T-cell (primary cell): Measurements from ENCODE around the gene PCBD1. TPM values are rescaled to one million over a fixed set of nuclear protein-coding genes. Genes with fewer than 3 reads are reported as not detected.
"Not testable (repeated sequence)": the region's sequence is repeated elsewhere in the genome, so short reads cannot be mapped to it uniquely, and the experiment has no call there.

Experiments used
- ATAC-seq, 4 experiments: fragments of 200-7000 bp in 3 of 4; fragments of 150-1000 bp in 1 of 4; cut with Tn5 transposase; replicated peaks in 1 of 4; 1 replicate in 3 of 4; 2 replicates in 1 of 4; pipeline ENCODE4 v1.10.0; 2021; ENCODE audit warnings: moderate library complexity in 3 of 4, mild to moderate bottlenecking in 2 of 4, moderate number of reproducible peaks in 1 of 4
- CTCF ChIA-PET, 2 donors: fragments of 300-600 bp; sonication (Branson Sonifier 250); formaldehyde crosslinking; loops; one replicate each; lab custom pipeline; 2022; ENCODE audit warnings: antibody characterized with exemption in 2 of 2; lab: Charles Lee
- POLR2A ChIA-PET, 2 donors: fragments of 300-600 bp; sonication (Branson Sonifier 250); formaldehyde crosslinking; loops; one replicate each; lab custom pipeline; 2022; ENCODE audit warnings: antibody characterized with exemption in 2 of 2; lab: Charles Lee
- DNase-seq, 35 experiments: peaks; one replicate each; pipeline versions ENCODE4 v3.0.0 to v3.0.0-alpha.2; 2013 to 2023
- H3K27ac ChIP-seq: one replicate; pipeline ENCODE4 v1.5.1; 2013; ENCODE audit warnings: low read length
- H3K27me3 ChIP-seq, 2 experiments: replicated peaks in 1 of 2; 1 replicate in 1 of 2; 2 replicates in 1 of 2; pipeline versions ENCODE4 v1.6.1 to v1.7.0; 2013; ENCODE audit warnings: low read length in 1 of 2, mixed read lengths in 1 of 2; ENCODE audit not compliant: control insufficient read depth in 2 of 2, insufficient read depth in 2 of 2; ENCODE audit errors: extremely low read depth in 1 of 2
- H3K36me3 ChIP-seq, 2 donors: 1 replicate in 1 of 2; 2 replicates in 1 of 2; pipeline versions ENCODE4 v1.6.1 to v1.7.0; 2013; ENCODE audit warnings: low read length in 1 of 2; ENCODE audit not compliant: control insufficient read depth in 2 of 2, insufficient read depth in 1 of 2; ENCODE audit errors: extremely low read depth in 1 of 2
- H3K4me1 ChIP-seq, 2 experiments: 1 replicate in 1 of 2; 2 replicates in 1 of 2; pipeline versions ENCODE4 v1.6.1 to v1.7.0; 2013; ENCODE audit warnings: low read length in 2 of 2, mixed read lengths in 1 of 2; ENCODE audit not compliant: insufficient read depth in 2 of 2, control insufficient read depth in 1 of 2; ENCODE audit errors: extremely low read depth in 1 of 2
- H3K4me3 ChIP-seq, 2 donors: 1 replicate in 1 of 2; 2 replicates in 1 of 2; pipeline versions ENCODE4 v1.5.1 to v1.7.0; 2013; ENCODE audit warnings: mild to moderate bottlenecking in 2 of 2, low read length in 1 of 2, moderate library complexity in 1 of 2; ENCODE audit not compliant: control insufficient read depth in 1 of 2; ENCODE audit errors: extremely low read depth in 1 of 2
- H3K9me3 ChIP-seq: 2 replicates; pipeline ENCODE4 v1.7.0; 2013
- H3K27ac Mint-ChIP-seq, 2 donors: one replicate each; pipeline ENCODE4 v1.8.0; 2020 to 2021; ENCODE audit warnings: mild to moderate bottlenecking in 2 of 2, mixed read lengths in 2 of 2
- H3K27me3 Mint-ChIP-seq, 2 donors: one replicate each; pipeline ENCODE4 v1.8.0; 2021 to 2022; ENCODE audit warnings: mixed read lengths in 2 of 2
- H3K36me3 Mint-ChIP-seq: one replicate; pipeline ENCODE4 v1.8.0; 2021; ENCODE audit warnings: mixed read lengths
- H3K4me1 Mint-ChIP-seq, 3 donors: one replicate each; pipeline ENCODE4 v1.8.0; 2020 to 2022; ENCODE audit warnings: mixed read lengths in 3 of 3, mild to moderate bottlenecking in 1 of 3
- H3K4me3 Mint-ChIP-seq, 3 donors: one replicate each; pipeline ENCODE4 v1.8.0; 2020 to 2022; ENCODE audit warnings: mild to moderate bottlenecking in 3 of 3, mixed read lengths in 3 of 3, moderate library complexity in 3 of 3
- H3K9me3 Mint-ChIP-seq, 3 donors: one replicate each; pipeline ENCODE4 v1.8.0; 2020 to 2022; ENCODE audit warnings: mixed read lengths in 3 of 3
- WGBS: methylation state at CpG from one replicate; pipeline ENCODE4 v1.1.5; 2013; ENCODE audit warnings: missing lambda C conversion rate; ENCODE audit not compliant: insufficient coverage; 5-methylcytosine and 5-hydroxymethylcytosine counted together
- total RNA-seq, 35 experiments: library from RNA in 6 of 35; stranded (reverse) in 6 of 35; fragments of 120-200 nt in 1 of 35; gene quantifications; one replicate each; pipeline versions ENCODE4 v1.2.1 to v1.2.4 and lab custom pipeline; 2013 to 2026

Gene PCBD1
- total RNA-seq, 5 donors from 2014 or later (not counting 1 experiment from before 2014, with no cell fraction given): 6.5 to 10.0 (median 9.2) TPM

DNA sequence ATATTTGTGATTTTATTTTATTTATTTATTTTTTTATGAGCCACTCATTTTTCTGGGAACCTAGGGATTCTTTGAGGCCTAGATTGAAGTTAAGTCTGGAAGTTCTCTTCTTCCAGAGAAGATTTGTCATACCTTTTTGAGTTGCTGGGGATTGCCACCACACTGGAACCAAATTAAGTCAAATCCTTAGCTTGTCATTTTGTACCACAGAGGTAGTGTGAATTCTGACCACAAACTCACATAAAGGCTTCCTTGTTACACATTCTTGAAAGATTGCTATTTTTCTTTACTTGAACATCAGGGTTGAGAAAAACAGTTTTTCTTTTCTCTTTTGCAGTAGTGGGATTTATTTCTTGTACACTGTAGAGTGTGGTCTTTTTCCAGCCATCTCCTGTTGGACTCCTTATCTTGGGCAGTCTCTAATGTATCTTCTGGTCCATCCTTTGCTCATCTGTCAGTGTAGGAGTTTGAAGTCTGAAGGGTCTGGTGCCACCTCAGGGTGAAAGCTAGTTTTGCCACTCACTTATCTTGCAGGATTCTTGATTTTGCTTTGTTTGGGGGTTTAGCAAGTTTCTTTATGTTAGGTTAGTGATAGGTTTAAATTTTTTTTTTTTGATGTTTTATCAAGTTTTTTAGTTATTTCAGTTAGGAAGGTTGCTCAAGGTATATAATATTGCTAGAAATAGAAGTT, 24.8 kb downstream of the PCBD1 start:
- H3K4me1 ChIP-seq: no peaks in the 10 kb centered on the region
- no peaks in the 10 kb centered on the region for H3K27me3 ChIP-seq
- no peak overlapping the region for H3K27ac ChIP-seq
- no peak for DNase-seq
- peaks cover 0 to 22% of the 10 kb centered on the region in 2 donors for H3K36me3 ChIP-seq
- ChIA-PET CTCF (interaction anchor here in 1 of 2 donors (0.5 kb wide), 1 partner anchor 646 kb away, joined by 4 read pairs; no protein-coding TSS in a partner anchor), POLR2A (no interaction called here)
- Mint-ChIP-seq H3K36me3 (peaks cover 53% of the 10 kb centered on the region), H3K9me3 (no peaks in the 10 kb centered on the region), H3K27ac (no peak overlapping the region), H3K4me1 (peaks cover 0 to 2% (median 0%) of the 10 kb centered on the region in 3 donors), H3K4me3 (no peak overlapping the region), H3K27me3 (no peaks in the 10 kb centered on the region)
- no peak for ATAC-seq
- H3K4me3 ChIP-seq: no peak overlapping the region
- H3K9me3 ChIP-seq: no peaks in the 10 kb centered on the region

DNA sequence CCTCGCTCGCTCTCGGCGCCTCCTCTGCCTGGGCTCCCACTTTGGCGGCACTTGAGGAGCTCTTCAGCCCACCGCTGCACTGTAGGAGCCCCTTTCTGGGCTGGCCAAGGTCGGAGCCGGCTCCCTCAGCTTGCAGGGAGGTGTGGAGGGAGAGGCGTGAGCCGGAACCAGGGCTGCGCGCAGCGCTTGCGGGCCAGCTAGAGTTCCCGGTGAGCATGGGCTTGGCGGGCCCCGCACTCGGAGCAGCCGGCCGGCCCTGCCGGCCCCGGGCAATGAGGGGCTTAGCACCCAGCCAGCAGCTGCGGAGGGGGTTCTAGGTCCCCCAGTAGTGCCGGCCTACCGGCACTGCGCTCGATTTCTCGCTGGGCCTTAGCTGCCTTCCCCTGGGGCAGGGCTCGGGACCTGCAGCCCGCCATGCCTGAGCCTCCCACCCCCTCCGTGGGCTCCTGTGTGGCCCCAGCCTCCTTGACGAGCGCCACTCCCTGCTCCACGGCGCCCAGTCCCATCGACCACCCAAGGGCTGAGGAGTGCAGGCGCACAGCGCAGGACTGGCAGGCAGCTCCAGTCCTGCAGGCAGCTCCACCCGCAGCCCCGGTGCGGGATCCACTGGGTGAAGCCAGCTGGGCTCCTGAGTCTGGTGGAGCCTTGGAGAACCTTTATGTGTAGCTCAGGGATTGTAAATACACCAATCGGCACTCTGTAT, 26.7 kb downstream of the PCBD1 start:
- H3K27ac ChIP-seq, H3K4me3 ChIP-seq, H3K9me3 ChIP-seq, H3K4me1 ChIP-seq, H3K27me3 ChIP-seq, DNase-seq, CTCF ChIA-PET, H3K27ac Mint-ChIP-seq, H3K27me3 Mint-ChIP-seq, H3K9me3 Mint-ChIP-seq, H3K4me1 Mint-ChIP-seq, ATAC-seq, H3K4me3 Mint-ChIP-seq: not testable (repeated sequence)
- peaks cover 68% of the 10 kb centered on the region for H3K36me3 Mint-ChIP-seq
- peaks cover 0 to 36% of the 10 kb centered on the region in 2 donors for H3K36me3 ChIP-seq
- POLR2A ChIA-PET: interaction anchor here in 1 of 2 donors (0.6 kb wide), 1 partner anchor 1403 kb away, joined by 3 read pairs; no protein-coding TSS in a partner anchor
- WGBS: 95% methylated on average over 29 of the region's 42 CpGs

DNA sequence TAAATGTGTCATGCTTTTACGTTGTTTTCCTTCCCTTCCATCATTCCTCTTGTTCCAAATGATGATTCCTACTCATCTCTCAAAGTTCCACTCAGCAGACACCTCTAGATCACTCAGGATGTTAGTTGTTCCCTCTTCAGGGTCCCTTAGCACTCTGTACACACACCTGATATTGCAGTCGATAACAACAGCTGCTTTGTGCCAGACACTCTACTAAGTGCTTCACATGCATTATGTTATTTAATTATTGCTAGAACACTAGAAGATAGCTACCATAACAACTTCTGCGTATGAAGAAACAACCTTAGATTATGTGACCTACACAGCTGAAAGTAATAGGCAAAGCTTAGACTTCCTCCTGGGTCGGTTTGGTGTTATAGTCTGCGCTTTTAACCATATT, 29.6 kb downstream of the PCBD1 start:
- no peak overlapping the region for H3K27ac ChIP-seq
- ChIA-PET CTCF (interaction anchor here in 1 of 2 donors (0.5 kb wide), 1 partner anchor 594 kb away, joined by 3 read pairs; no protein-coding TSS in a partner anchor), POLR2A (interaction anchor here in 1 of 2 donors (0.6 kb wide), 1 partner anchor 9 kb away, joined by 3 read pairs; no protein-coding TSS in a partner anchor)
- 100% methylated on average over 1 of the region's 5 CpGs for WGBS
- no peak for ATAC-seq
- H3K27me3 ChIP-seq: no peaks in the 10 kb centered on the region
- Mint-ChIP-seq H3K4me3 (no peak overlapping the region), H3K9me3 (no peaks in the 10 kb centered on the region), H3K27ac (no peak overlapping the region), H3K27me3 (no peaks in the 10 kb centered on the region), H3K4me1 (peaks cover 0 to under 1% (median 0%) of the 10 kb centered on the region in 3 donors), H3K36me3 (peaks cover 65% of the 10 kb centered on the region)
- no peak for DNase-seq
- H3K4me1 ChIP-seq: no peaks in the 10 kb centered on the region
- H3K9me3 ChIP-seq: no peaks in the 10 kb centered on the region
- peaks cover 0 to 45% of the 10 kb centered on the region in 2 donors for H3K36me3 ChIP-seq
- H3K4me3 ChIP-seq: no peak overlapping the region

DNA sequence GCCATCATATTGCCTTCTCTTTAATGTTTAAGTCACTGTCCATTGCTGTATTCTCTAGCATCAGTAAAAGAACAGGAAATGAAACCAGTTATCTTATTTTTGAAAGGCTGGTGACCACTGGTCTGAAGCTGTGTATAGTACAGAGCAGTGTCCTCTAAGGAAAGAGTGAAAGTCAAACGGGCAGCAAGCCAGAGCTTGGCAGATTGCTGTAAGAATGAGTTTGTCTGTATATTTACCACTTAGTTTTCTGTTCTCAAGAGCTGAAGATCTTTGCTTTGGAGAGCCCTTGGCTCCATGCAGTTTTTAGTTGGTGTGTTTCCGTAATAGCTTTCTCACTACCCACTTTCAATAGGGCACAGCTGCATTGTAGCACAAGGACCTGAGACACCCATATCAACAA, 31.9 kb downstream of the PCBD1 start:
- no peaks in the 10 kb centered on the region for H3K27me3 ChIP-seq
- no peak overlapping the region for H3K4me3 ChIP-seq
- H3K9me3 ChIP-seq: no peaks in the 10 kb centered on the region
- H3K4me1 ChIP-seq: no peaks in the 10 kb centered on the region
- H3K27me3 Mint-ChIP-seq: no peaks in the 10 kb centered on the region
- no peak overlapping the region for H3K27ac ChIP-seq
- H3K9me3 Mint-ChIP-seq: no peaks in the 10 kb centered on the region
- DNase-seq (no peak), ATAC-seq (no peak)
- WGBS: 100% methylated on average over 1 of the region's 2 CpGs
- peaks cover 69% of the 10 kb centered on the region for H3K36me3 Mint-ChIP-seq
- no peak overlapping the region for H3K4me3 Mint-ChIP-seq
- H3K27ac Mint-ChIP-seq: no peak overlapping the region
- H3K4me1 Mint-ChIP-seq: no peaks in the 10 kb centered on the region
- CTCF ChIA-PET: interaction anchor here in 1 of 2 donors (1.1 kb wide), 1 partner anchor 16 kb away, joined by 3 read pairs; no protein-coding TSS in a partner anchor
- POLR2A ChIA-PET: interaction anchor here (0.6 to 1.1 kb wide), 2 partner anchors 10 to 14 kb away, joined by 3 to 4 read pairs; no protein-coding TSS in a partner anchor
- H3K36me3 ChIP-seq: peaks cover 0 to 61% of the 10 kb centered on the region in 2 donors

DNA sequence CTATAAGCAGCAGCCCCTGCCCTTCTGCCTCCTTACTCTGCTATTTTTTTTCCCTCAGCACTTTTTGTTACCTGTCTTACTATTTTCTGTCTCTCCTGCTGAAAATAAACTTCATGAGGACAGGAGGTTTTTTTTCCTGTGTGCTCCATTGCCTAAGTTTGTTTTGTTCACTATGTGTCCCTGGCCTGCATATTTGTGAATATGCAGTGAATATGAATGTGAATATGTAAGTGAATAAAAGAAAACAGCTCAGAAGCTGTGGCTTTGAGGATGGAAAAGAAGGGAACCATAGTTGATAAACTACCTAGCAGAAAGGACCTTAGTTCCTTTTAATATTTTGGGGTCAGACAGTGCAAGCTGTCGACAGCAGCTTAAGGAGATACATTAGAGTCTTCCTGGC, 34.9 kb downstream of the PCBD1 start:
- no peak overlapping the region for H3K4me3 ChIP-seq
- H3K27me3 Mint-ChIP-seq: no peaks in the 10 kb centered on the region
- H3K4me1 Mint-ChIP-seq: peaks cover 0 to 10% (median 4%) of the 10 kb centered on the region in 3 donors
- no peak overlapping the region for H3K27ac ChIP-seq
- no peaks in the 10 kb centered on the region for H3K4me1 ChIP-seq
- peaks cover 0 to 41% of the 10 kb centered on the region in 2 donors for H3K36me3 ChIP-seq
- no peak overlapping the region for H3K27ac Mint-ChIP-seq
- WGBS: no CpG with 5 or more reads among the region's 1 CpG
- H3K9me3 Mint-ChIP-seq: no peaks in the 10 kb centered on the region
- DNase-seq (no peak), ATAC-seq (no peak)
- peaks cover 64% of the 10 kb centered on the region for H3K36me3 Mint-ChIP-seq
- POLR2A ChIA-PET: interaction anchor here in 1 of 2 donors (0.5 kb wide), 1 partner anchor 18 kb away, joined by 3 read pairs; no protein-coding TSS in a partner anchor
- CTCF ChIA-PET: no interaction called here
- no peaks in the 10 kb centered on the region for H3K9me3 ChIP-seq
- H3K27me3 ChIP-seq: no peaks in the 10 kb centered on the region
- H3K4me3 Mint-ChIP-seq: no peak overlapping the region

DNA sequence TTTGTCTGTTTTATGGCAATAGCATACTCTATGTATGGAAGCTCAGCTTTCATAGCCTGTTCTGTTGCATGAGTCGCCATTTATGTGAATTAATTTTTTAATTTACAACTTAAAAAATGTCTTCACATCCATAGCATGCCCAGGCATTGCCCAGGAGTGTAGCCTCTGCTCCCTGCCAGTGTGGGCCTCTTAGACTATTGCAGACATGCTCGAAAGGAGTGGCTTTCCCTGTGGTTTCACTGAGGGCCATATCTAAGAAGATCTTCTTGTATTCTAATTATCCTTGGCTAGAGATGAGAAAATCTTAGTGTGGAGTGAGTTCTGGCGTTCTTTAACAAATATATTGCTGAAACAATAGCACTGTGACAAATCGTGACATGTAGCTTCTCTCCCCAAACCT, 35.3 kb downstream of the PCBD1 start:
- CTCF ChIA-PET: interaction anchor here in 1 of 2 donors (0.6 kb wide), 1 partner anchor 23 kb away, joined by 3 read pairs; no protein-coding TSS in a partner anchor
- Mint-ChIP-seq H3K4me3 (no peak overlapping the region), H3K4me1 (peaks cover 0 to 10% (median 4%) of the 10 kb centered on the region in 3 donors), H3K36me3 (peaks cover 60% of the 10 kb centered on the region), H3K27me3 (no peaks in the 10 kb centered on the region), H3K27ac (no peak overlapping the region), H3K9me3 (no peaks in the 10 kb centered on the region)
- no peak for ATAC-seq
- H3K27ac ChIP-seq: no peak overlapping the region
- H3K9me3 ChIP-seq: no peaks in the 10 kb centered on the region
- no peaks in the 10 kb centered on the region for H3K27me3 ChIP-seq
- POLR2A ChIA-PET: no interaction called here
- no peak for DNase-seq
- 86% methylated on average over 2 of the region's 4 CpGs for WGBS
- no peaks in the 10 kb centered on the region for H3K4me1 ChIP-seq
- H3K4me3 ChIP-seq: no peak overlapping the region
- H3K36me3 ChIP-seq: peaks cover 0 to 40% of the 10 kb centered on the region in 2 donors
